NCI-H460 (cell line): Measurements from ENCODE around the gene TTC28. TPM values are rescaled to one million over a fixed set of nuclear protein-coding genes. Genes with fewer than 3 reads are reported as not detected.

Source experiments
- DNase-seq: peaks from one replicate; pipeline ENCODE4 v3.0.0-alpha.2; 2016; ENCODE audit warnings: low read depth; ENCODE audit errors: extremely low read depth
- total RNA-seq: library from RNA; depleted of rRNA; stranded (reverse); fragments of >200 nt; shearing (Covaris generic); gene quantifications from 2 replicates; pipeline ENCODE4 v1.2.3, GENCODE V29; 2014

The TTC28 gene
- total RNA-seq, 1 experiment from 2014 or later = 6.6 TPM

GRCh38 chr22:28019881-28020861, 659.5 kb downstream of the TTC28 start:
- peak; percentile 43 for DNase-seq

- DNase-seq = no peak
Measured at GRCh38 chr22:28019360-28019759, 660.3 kb downstream of the TTC28 start.

GRCh38 chr22:28018461-28018927, 661.1 kb downstream of the TTC28 start:
- no peak for DNase-seq

GRCh38 chr22:28017859-28018258, 661.8 kb downstream of the TTC28 start:
- DNase-seq = no peak

- DNase-seq = no peak
Measured at GRCh38 chr22:28017558-28017820, 662.2 kb downstream of the TTC28 start.

- DNase-seq = no peak
Measured at GRCh38 chr22:28016781-28017557, 662.7 kb downstream of the TTC28 start.

- no peak for DNase-seq
Measured at GRCh38 chr22:28015676-28016601, 663.7 kb downstream of the TTC28 start.

- DNase-seq = no peak
Measured at GRCh38 chr22:28015046-28015425, 664.6 kb downstream of the TTC28 start.

- DNase-seq = no peak
Measured at GRCh38 chr22:28014211-28015045, 665.2 kb downstream of the TTC28 start.

- no peak for DNase-seq
Measured at GRCh38 chr22:28013611-28014010, 666.0 kb downstream of the TTC28 start.

GRCh38 chr22:28012832-28013460, 666.7 kb downstream of the TTC28 start:
- DNase-seq = no peak

GRCh38 chr22:28009272-28009827, 670.3 kb downstream of the TTC28 start:
- DNase-seq = peak; percentile 55

GRCh38 chr22:28008649-28009048, 671.0 kb downstream of the TTC28 start:
- no peak for DNase-seq

GRCh38 chr22:28008056-28008455, 671.6 kb downstream of the TTC28 start:
- DNase-seq = no peak

GRCh38 chr22:28006271-28006670, 673.4 kb downstream of the TTC28 start:
- no peak for DNase-seq

GRCh38 chr22:28005513-28005912, 674.1 kb downstream of the TTC28 start:
- no peak for DNase-seq

- no peak for DNase-seq
Measured at GRCh38 chr22:28004021-28004420, 675.6 kb downstream of the TTC28 start.

- no peak for DNase-seq
Measured at GRCh38 chr22:28002863-28003565, 676.6 kb downstream of the TTC28 start.
